Astrocyte of the spinal cord (primary cell): Measurements from ENCODE around the gene DBT.
"Not testable (repeated sequence)": the region's sequence is repeated elsewhere in the genome, so short reads cannot be mapped to it uniquely, and the experiment has no call there.

Source experiments
- DNase-seq: peaks from one replicate; pipeline ENCODE4 v3.0.0; 2011; ENCODE audit warnings: low read depth, low spot score
- H3K4me3 ChIP-seq: 2 replicates; pipeline ENCODE4 v1.5.1; 2011; ENCODE audit warnings: low read depth, mild to moderate bottlenecking, low read length, moderate library complexity
- CTCF ChIP-seq: IDR thresholded peaks from 2 replicates; pipeline ENCODE4 v1.5.1; 2012; ENCODE audit warnings: low read depth, mild to moderate bottlenecking, low read length, inconsistent platforms
- in situ Hi-C: cut with HindIII; loops from 2 replicates; pipeline ENCODE4 v1.10.0; 2017; ENCODE audit warnings: low sequenced_read_pairs

Gene DBT

GRCh38 chr1:100200060-100200459 lies 49.6 kb downstream of the DBT start:
- in situ Hi-C loops, result not testable (repeated sequence)

GRCh38 chr1:100198596-100198995 lies 51.0 kb downstream of the DBT start:
- H3K4me3 ChIP-seq, result no peak overlapping the region
- TF ChIP-seq CTCF, result no peak
- DNase-seq, result no peak
- in situ Hi-C loops, result no loop called here

More at GRCh38 chr1:100200060-100200459, 49.6 kb downstream of the DBT start:
- not testable (repeated sequence) for H3K4me3 ChIP-seq, DNase-seq

- TF ChIP-seq CTCF, result no peak
- peak; percentile 90 for DNase-seq
- no peak overlapping the region for H3K4me3 ChIP-seq
- in situ Hi-C loops, result no loop called here
Measured at GRCh38 chr1:100188617-100189016, 61.0 kb downstream of the DBT start.

GRCh38 chr1:100187912-100188311 lies 61.7 kb downstream of the DBT start:
- in situ Hi-C loops, result no loop called here
- no peak for TF ChIP-seq CTCF
- DNase-seq, result peak; percentile 54
- H3K4me3 ChIP-seq, result no peak overlapping the region

- no peak for DNase-seq
- in situ Hi-C loops, result no loop called here
- H3K4me3 ChIP-seq, result no peak overlapping the region
- no peak for TF ChIP-seq CTCF
Measured at GRCh38 chr1:100184536-100184935, 65.1 kb downstream of the DBT start.

- TF ChIP-seq CTCF, result no peak
- in situ Hi-C loops, result no loop called here
- no peak overlapping the region for H3K4me3 ChIP-seq
- DNase-seq, result no peak
Measured at GRCh38 chr1:100183370-100183769, 66.3 kb downstream of the DBT start.

- in situ Hi-C loops, result no loop called here
- no peak within 1 kb of the TSS for H3K4me3 ChIP-seq
- DNase-seq, result no peak
- no peak for TF ChIP-seq CTCF
Measured at GRCh38 chr1:100178091-100178490, 71.5 kb downstream of the DBT start, which contains the start of gene LRRC39. LRRC39 (minus strand) TSS chr1:100178256; CDS start chr1:100168516, 9,740 bp downstream.
